ENCODE results near the gene OR5AN1.
"Not testable (repeated sequence)": the region's sequence is repeated elsewhere in the genome, so short reads cannot be mapped to it uniquely, and the experiment has no call there.

The OR5AN1 gene

GRCh38 chr11:59358595-59358994 lies at the start of gene OR5AN1:
Gene OR5AN1 (plus strand): TSS chr11:59358895. CDS start chr11:59364459, 5,564 bp downstream.
- Histone ChIP-seq H3K4me3 (ENCODE audit: low read length in 2 of 2) (no peak within 1 kb of the TSS), H3K9me3 (ENCODE audit: control insufficient read depth in 2 of 2, low read length in 2 of 2) (no peaks in the 10 kb centered on the region), H3K9ac (ENCODE audit: low read depth in 1 of 2, low read length in 2 of 2) (no peak within 1 kb of the TSS), H3K36me3 (ENCODE audit: control insufficient read depth in 2 of 2, insufficient read depth in 2 of 2, low read length in 2 of 2) (no peaks in the 10 kb centered on the region), H3K27me3 (ENCODE audit: control insufficient read depth in 2 of 2, insufficient read depth in 2 of 2, low read length in 2 of 2) (no peaks in the 10 kb centered on the region), H3K4me1 (ENCODE audit: control insufficient read depth in 2 of 2, insufficient read depth in 2 of 2, low read length in 2 of 2) (no peaks in the 10 kb centered on the region), H3K27ac (ENCODE audit: low read depth in 2 of 2, low read length in 2 of 2) (no peak within 1 kb of the TSS)

- no peaks in the 10 kb centered on the region for H3K9me3 ChIP-seq (ENCODE audit: control insufficient read depth in 2 of 2, low read length in 2 of 2)
- H3K36me3 ChIP-seq (ENCODE audit: control insufficient read depth in 2 of 2, insufficient read depth in 2 of 2, low read length in 2 of 2) = no peaks in the 10 kb centered on the region
- H3K27me3 ChIP-seq (ENCODE audit: control insufficient read depth in 2 of 2, insufficient read depth in 2 of 2, low read length in 2 of 2) = no peaks in the 10 kb centered on the region
- H3K4me3 ChIP-seq (ENCODE audit: low read length in 2 of 2) = no peak overlapping the region
- no peaks in the 10 kb centered on the region for H3K4me1 ChIP-seq (ENCODE audit: control insufficient read depth in 2 of 2, insufficient read depth in 2 of 2, low read length in 2 of 2)
- H3K27ac ChIP-seq (ENCODE audit: low read depth in 2 of 2, low read length in 2 of 2) = no peak overlapping the region
- no peak overlapping the region for H3K9ac ChIP-seq (ENCODE audit: low read depth in 1 of 2, low read length in 2 of 2)
Measured at GRCh38 chr11:59335001-59335400, 23.7 kb upstream of the OR5AN1 start.

- Histone ChIP-seq H3K27ac (ENCODE audit: low read depth in 2 of 2, low read length in 2 of 2) (no peak overlapping the region), H3K9me3 (ENCODE audit: control insufficient read depth in 2 of 2, low read length in 2 of 2) (no peaks in the 10 kb centered on the region), H3K9ac (ENCODE audit: low read depth in 1 of 2, low read length in 2 of 2) (no peak overlapping the region), H3K27me3 (ENCODE audit: control insufficient read depth in 2 of 2, insufficient read depth in 2 of 2, low read length in 2 of 2) (no peaks in the 10 kb centered on the region), H3K4me1 (ENCODE audit: control insufficient read depth in 2 of 2, insufficient read depth in 2 of 2, low read length in 2 of 2) (no peaks in the 10 kb centered on the region), H3K36me3 (ENCODE audit: control insufficient read depth in 2 of 2, insufficient read depth in 2 of 2, low read length in 2 of 2) (no peaks in the 10 kb centered on the region), H3K4me3 (ENCODE audit: low read length in 2 of 2) (no peak overlapping the region)
Measured at GRCh38 chr11:59336176-59336575, 22.5 kb upstream of the OR5AN1 start.

- H3K27me3 ChIP-seq (ENCODE audit: control insufficient read depth in 2 of 2, insufficient read depth in 2 of 2, low read length in 2 of 2) = no peaks in the 10 kb centered on the region
- no peak overlapping the region for H3K27ac ChIP-seq (ENCODE audit: low read depth in 2 of 2, low read length in 2 of 2)
- no peak overlapping the region for H3K9ac ChIP-seq (ENCODE audit: low read depth in 1 of 2, low read length in 2 of 2)
- no peak overlapping the region for H3K4me3 ChIP-seq (ENCODE audit: low read length in 2 of 2)
- H3K9me3 ChIP-seq (ENCODE audit: control insufficient read depth in 2 of 2, low read length in 2 of 2) = no peaks in the 10 kb centered on the region
- no peaks in the 10 kb centered on the region for H3K36me3 ChIP-seq (ENCODE audit: control insufficient read depth in 2 of 2, insufficient read depth in 2 of 2, low read length in 2 of 2)
- H3K4me1 ChIP-seq (ENCODE audit: control insufficient read depth in 2 of 2, insufficient read depth in 2 of 2, low read length in 2 of 2) = no peaks in the 10 kb centered on the region
Measured at GRCh38 chr11:59336931-59337330, 21.8 kb upstream of the OR5AN1 start.

GRCh38 chr11:59349657-59350056 lies 9.0 kb upstream of the OR5AN1 start:
- H3K27me3 ChIP-seq (ENCODE audit: control insufficient read depth in 2 of 2, insufficient read depth in 2 of 2, low read length in 2 of 2); H3K4me3 ChIP-seq (ENCODE audit: low read length in 2 of 2); H3K9me3 ChIP-seq (ENCODE audit: control insufficient read depth in 2 of 2, low read length in 2 of 2); H3K36me3 ChIP-seq (ENCODE audit: control insufficient read depth in 2 of 2, insufficient read depth in 2 of 2, low read length in 2 of 2); H3K9ac ChIP-seq (ENCODE audit: low read depth in 1 of 2, low read length in 2 of 2); H3K4me1 ChIP-seq (ENCODE audit: control insufficient read depth in 2 of 2, insufficient read depth in 2 of 2, low read length in 2 of 2); H3K27ac ChIP-seq (ENCODE audit: low read depth in 2 of 2, low read length in 2 of 2): not testable (repeated sequence)

GRCh38 chr11:59355226-59355625 lies 3.5 kb upstream of the OR5AN1 start:
- no peak overlapping the region for H3K4me3 ChIP-seq (ENCODE audit: low read length in 2 of 2)
- no peak overlapping the region for H3K27ac ChIP-seq (ENCODE audit: low read depth in 2 of 2, low read length in 2 of 2)
- no peaks in the 10 kb centered on the region for H3K9me3 ChIP-seq (ENCODE audit: control insufficient read depth in 2 of 2, low read length in 2 of 2)
- H3K27me3 ChIP-seq (ENCODE audit: control insufficient read depth in 2 of 2, insufficient read depth in 2 of 2, low read length in 2 of 2) = no peaks in the 10 kb centered on the region
- H3K36me3 ChIP-seq (ENCODE audit: control insufficient read depth in 2 of 2, insufficient read depth in 2 of 2, low read length in 2 of 2) = no peaks in the 10 kb centered on the region
- no peak overlapping the region for H3K9ac ChIP-seq (ENCODE audit: low read depth in 1 of 2, low read length in 2 of 2)
- no peaks in the 10 kb centered on the region for H3K4me1 ChIP-seq (ENCODE audit: control insufficient read depth in 2 of 2, insufficient read depth in 2 of 2, low read length in 2 of 2)

- Histone ChIP-seq H3K27me3 (ENCODE audit: control insufficient read depth in 2 of 2, insufficient read depth in 2 of 2, low read length in 2 of 2) (no peaks in the 10 kb centered on the region), H3K9me3 (ENCODE audit: control insufficient read depth in 2 of 2, low read length in 2 of 2) (no peaks in the 10 kb centered on the region), H3K4me3 (ENCODE audit: low read length in 2 of 2) (no peak overlapping the region), H3K27ac (ENCODE audit: low read depth in 2 of 2, low read length in 2 of 2) (no peak overlapping the region), H3K36me3 (ENCODE audit: control insufficient read depth in 2 of 2, insufficient read depth in 2 of 2, low read length in 2 of 2) (no peaks in the 10 kb centered on the region), H3K9ac (ENCODE audit: low read depth in 1 of 2, low read length in 2 of 2) (no peak overlapping the region), H3K4me1 (ENCODE audit: control insufficient read depth in 2 of 2, insufficient read depth in 2 of 2, low read length in 2 of 2) (no peaks in the 10 kb centered on the region)
Measured at GRCh38 chr11:59356561-59356960, 2.1 kb upstream of the OR5AN1 start.

GRCh38 chr11:59358020-59358419 lies 675 bp upstream of the OR5AN1 start:
- H3K4me1 ChIP-seq (ENCODE audit: control insufficient read depth in 2 of 2, insufficient read depth in 2 of 2, low read length in 2 of 2) = no peaks in the 10 kb centered on the region
- H3K9ac ChIP-seq (ENCODE audit: low read depth in 1 of 2, low read length in 2 of 2) = no peak overlapping the region
- H3K4me3 ChIP-seq (ENCODE audit: low read length in 2 of 2) = no peak overlapping the region
- H3K27me3 ChIP-seq (ENCODE audit: control insufficient read depth in 2 of 2, insufficient read depth in 2 of 2, low read length in 2 of 2) = no peaks in the 10 kb centered on the region
- H3K36me3 ChIP-seq (ENCODE audit: control insufficient read depth in 2 of 2, insufficient read depth in 2 of 2, low read length in 2 of 2) = no peaks in the 10 kb centered on the region
- H3K27ac ChIP-seq (ENCODE audit: low read depth in 2 of 2, low read length in 2 of 2) = no peak overlapping the region
- no peaks in the 10 kb centered on the region for H3K9me3 ChIP-seq (ENCODE audit: control insufficient read depth in 2 of 2, low read length in 2 of 2)

GRCh38 chr11:59365232-59366018 lies 6.7 kb downstream of the OR5AN1 start:
- Histone ChIP-seq H3K9me3 (ENCODE audit: control insufficient read depth in 2 of 2, low read length in 2 of 2) (no peaks in the 10 kb centered on the region), H3K36me3 (ENCODE audit: control insufficient read depth in 2 of 2, insufficient read depth in 2 of 2, low read length in 2 of 2) (no peaks in the 10 kb centered on the region)

GRCh38 chr11:59368238-59369022 lies 9.7 kb downstream of the OR5AN1 start:
- no peaks in the 10 kb centered on the region for H3K4me1 ChIP-seq (ENCODE audit: control insufficient read depth in 2 of 2, insufficient read depth in 2 of 2, low read length in 2 of 2)

More at GRCh38 chr11:59365232-59366018, 6.7 kb downstream of the OR5AN1 start:
- H3K27ac ChIP-seq (ENCODE audit: low read depth in 2 of 2, low read length in 2 of 2) = no peak overlapping the region
- no peak overlapping the region for H3K9ac ChIP-seq (ENCODE audit: low read depth in 1 of 2, low read length in 2 of 2)
- no peaks in the 10 kb centered on the region for H3K27me3 ChIP-seq (ENCODE audit: control insufficient read depth in 2 of 2, insufficient read depth in 2 of 2, low read length in 2 of 2)
- no peak overlapping the region for H3K4me3 ChIP-seq (ENCODE audit: low read length in 2 of 2)
- H3K4me1 ChIP-seq (ENCODE audit: control insufficient read depth in 2 of 2, insufficient read depth in 2 of 2, low read length in 2 of 2) = no peaks in the 10 kb centered on the region

More at GRCh38 chr11:59368238-59369022, 9.7 kb downstream of the OR5AN1 start:
- Histone ChIP-seq H3K4me3 (ENCODE audit: low read length in 2 of 2) (no peak overlapping the region), H3K36me3 (ENCODE audit: control insufficient read depth in 2 of 2, insufficient read depth in 2 of 2, low read length in 2 of 2) (no peaks in the 10 kb centered on the region), H3K9me3 (ENCODE audit: control insufficient read depth in 2 of 2, low read length in 2 of 2) (no peaks in the 10 kb centered on the region), H3K9ac (ENCODE audit: low read depth in 1 of 2, low read length in 2 of 2) (no peak overlapping the region), H3K27me3 (ENCODE audit: control insufficient read depth in 2 of 2, insufficient read depth in 2 of 2, low read length in 2 of 2) (no peaks in the 10 kb centered on the region), H3K27ac (ENCODE audit: low read depth in 2 of 2, low read length in 2 of 2) (no peak overlapping the region)

Data from mucosa of rectum (tissue), 2 donors.